H1 (cell line): ENCODE data around the gene EFEMP2. TPM values are rescaled to one million over a fixed set of nuclear protein-coding genes. Genes with fewer than 3 reads are reported as not detected.

Experiments
- CTCF ChIA-PET: fragments of 300-600 bp; sonication (Branson Sonifier 250); formaldehyde crosslinking; loops from one replicate; lab custom pipeline; 2021; ENCODE audit not compliant: partially characterized antibody; lab: Charles Lee
- POLR2A ChIA-PET: fragments of 300-600 bp; sonication (Branson Sonifier 250); formaldehyde crosslinking; loops from one replicate; lab custom pipeline; 2021; ENCODE audit warnings: inconsistent platforms; ENCODE audit not compliant: partially characterized antibody; lab: Charles Lee
- DNase-seq, 2 experiments: peaks; one replicate each; pipeline versions ENCODE4 v3.0.0 to v3.0.0-alpha.2; 2010 to 2022; ENCODE audit warnings: low spot score in 2 of 2, low read depth in 1 of 2, mixed read lengths in 1 of 2
- FAIRE-seq: peaks from 2 replicates; lab custom pipeline; 2011; peaks lifted over from hg19 to GRCh38; lab: Jason Lieb, UNC
- H2AFZ ChIP-seq: 2 replicates; pipeline ENCODE4 v1.8.1; 2012; ENCODE audit warnings: low read length, inconsistent platforms
- H2AK5ac ChIP-seq: 2 replicates; pipeline ENCODE4 v1.6.1; 2013; ENCODE audit warnings: low read depth, low read length
- H2BK120ac ChIP-seq: replicated peaks from 2 replicates; pipeline ENCODE3; 2013; ENCODE audit warnings: low read depth, low read length, inconsistent platforms
- H2BK12ac ChIP-seq: 2 replicates; pipeline ENCODE4 v1.6.1; 2013; ENCODE audit warnings: low read depth, low read length
- H2BK15ac ChIP-seq: 2 replicates; pipeline ENCODE4 v1.6.1; 2013; ENCODE audit warnings: low read length
- H2BK20ac ChIP-seq: 2 replicates; pipeline ENCODE4 v1.6.1; 2013; ENCODE audit warnings: low read length
- H2BK5ac ChIP-seq: 2 replicates; pipeline ENCODE4 v1.6.1; 2013; ENCODE audit warnings: low read depth, low read length
- H3K14ac ChIP-seq: 2 replicates; pipeline ENCODE4 v1.6.1; 2013; ENCODE audit warnings: inconsistent platforms; ENCODE audit not compliant: insufficient read length
- H3K18ac ChIP-seq: 2 replicates; pipeline ENCODE4 v1.6.1; 2013; ENCODE audit warnings: low read length; ENCODE audit errors: extremely low read depth
- H3K23ac ChIP-seq: 2 replicates; pipeline ENCODE4 v1.6.1; 2013; ENCODE audit warnings: inconsistent platforms; ENCODE audit not compliant: insufficient read length
- H3K23me2 ChIP-seq: 2 replicates; pipeline ENCODE4 v1.6.1; 2013; ENCODE audit warnings: low read depth, low read length
- H3K27ac ChIP-seq: 2 replicates; pipeline ENCODE4 v1.6.1; 2011; ENCODE audit warnings: low read depth, low read length, inconsistent platforms
- H3K27me3 ChIP-seq, 4 experiments: replicated peaks in 1 of 4; 1 replicate in 1 of 4; 2 replicates in 3 of 4; pipeline versions ENCODE4 v1.6.1 to v1.8.1; 2011 to 2013; ENCODE audit warnings: low read length in 3 of 4, mild to moderate bottlenecking in 3 of 4, inconsistent platforms in 2 of 4, mixed read lengths in 2 of 4, moderate library complexity in 1 of 4; ENCODE audit not compliant: control insufficient read depth in 3 of 4, insufficient read depth in 3 of 4; ENCODE audit errors: extremely low read depth in 1 of 4
- H3K36me3 ChIP-seq, 4 experiments: 2 replicates each; pipeline versions ENCODE4 v1.6.1 to v1.8.1; 2011 to 2013; ENCODE audit warnings: mild to moderate bottlenecking in 4 of 4, low read length in 3 of 4, moderate library complexity in 2 of 4, control low read depth in 1 of 4, inconsistent platforms in 1 of 4; ENCODE audit not compliant: insufficient read depth in 4 of 4, control insufficient read depth in 2 of 4
- H3K4ac ChIP-seq: replicated peaks from 2 replicates; pipeline ENCODE3; 2013; ENCODE audit warnings: low read length, low read depth, mixed read lengths, inconsistent platforms; ENCODE audit not compliant: insufficient read length
- H3K4me1 ChIP-seq, 4 experiments: replicated peaks in 1 of 4; 1 replicate in 1 of 4; 2 replicates in 3 of 4; pipeline versions ENCODE4 v1.6.1 to v1.8.1; 2011 to 2013; ENCODE audit warnings: low read length in 3 of 4, inconsistent platforms in 2 of 4, mixed read lengths in 1 of 4; ENCODE audit not compliant: insufficient read depth in 4 of 4, control insufficient read depth in 3 of 4
- H3K4me2 ChIP-seq, 2 experiments: 2 replicates each; pipeline versions ENCODE4 v1.6.1 to v1.8.1; 2011 to 2013; ENCODE audit warnings: low read depth in 2 of 2, low read length in 2 of 2, control low read depth in 1 of 2, inconsistent platforms in 1 of 2, mild to moderate bottlenecking in 1 of 2; ENCODE audit not compliant: insufficient read depth in 1 of 2
- H3K4me3 ChIP-seq, 4 experiments: fragments of 200-600, 300-600 bp in 1 of 4; sonication (generic), shearing (Covaris generic), sonication (Bioruptor Twin) in 1 of 4; 2 replicates each; pipeline versions ENCODE4 v1.5.1 to v1.8.1; 2011 to 2016; ENCODE audit warnings: low read length in 4 of 4, low read depth in 3 of 4, control low read depth in 2 of 4, inconsistent platforms in 2 of 4, mild to moderate bottlenecking in 2 of 4, mixed read lengths in 1 of 4, moderate library complexity in 1 of 4; ENCODE audit not compliant: insufficient read depth in 2 of 4; ENCODE audit errors: extremely low read depth in 1 of 4
- H3K56ac ChIP-seq: replicated peaks from 2 replicates; pipeline ENCODE3; 2013; ENCODE audit warnings: low read depth, mild to moderate bottlenecking, mixed read lengths, low read length, inconsistent platforms; ENCODE audit not compliant: insufficient read length
- H3K79me1 ChIP-seq: 2 replicates; pipeline ENCODE4 v1.6.1; 2013; ENCODE audit warnings: low read depth, low read length, control low read depth
- H3K79me2 ChIP-seq, 2 experiments: 2 replicates each; pipeline versions ENCODE4 v1.6.1 to v1.8.1; 2012 to 2013; ENCODE audit warnings: low read length in 2 of 2, mild to moderate bottlenecking in 2 of 2, inconsistent platforms in 1 of 2; ENCODE audit not compliant: insufficient read depth in 2 of 2, control insufficient read depth in 1 of 2
- H3K9ac ChIP-seq, 4 experiments: replicated peaks in 1 of 4; 1 replicate in 1 of 4; 2 replicates in 3 of 4; pipeline versions ENCODE4 v1.6.1 to v1.8.1; 2011 to 2013; ENCODE audit warnings: low read depth in 3 of 4, low read length in 3 of 4, control low read depth in 2 of 4, mild to moderate bottlenecking in 2 of 4, moderate library complexity in 2 of 4, inconsistent platforms in 1 of 4; ENCODE audit errors: extremely low read depth in 1 of 4
- H3K9me3 ChIP-seq, 2 experiments: 2 replicates each; pipeline versions ENCODE4 v1.6.1 to v1.8.1; 2012 to 2013; ENCODE audit warnings: mild to moderate bottlenecking in 2 of 2, moderate library complexity in 2 of 2, control low read depth in 1 of 2, inconsistent platforms in 1 of 2, low read depth in 1 of 2, low read length in 1 of 2, mixed read lengths in 1 of 2; ENCODE audit not compliant: insufficient read depth in 2 of 2
- H4K20me1 ChIP-seq, 2 experiments: replicated peaks in 1 of 2; 2 replicates each; pipeline versions ENCODE3 to v1.8.1; 2011 to 2013; ENCODE audit warnings: inconsistent platforms in 2 of 2, low read length in 2 of 2, mild to moderate bottlenecking in 1 of 2; ENCODE audit not compliant: insufficient read depth in 2 of 2, control insufficient read depth in 1 of 2
- H4K5ac ChIP-seq: 2 replicates; pipeline ENCODE4 v1.6.1; 2013; ENCODE audit warnings: low read length, low read depth, mixed read lengths, inconsistent platforms; ENCODE audit not compliant: insufficient read length
- H4K8ac ChIP-seq: 2 replicates; pipeline ENCODE4 v1.8.0; 2013; ENCODE audit warnings: mild to moderate bottlenecking, moderate library complexity, low read length, inconsistent platforms; ENCODE audit not compliant: insufficient read depth; ENCODE audit errors: extremely low read depth
- H4K91ac ChIP-seq: replicated peaks from 2 replicates; pipeline ENCODE3; 2013; ENCODE audit warnings: low read length, mixed read lengths, inconsistent platforms; ENCODE audit not compliant: insufficient read length
- ASH2L ChIP-seq: fragments of 200-600, 300-600 bp; sonication (generic); IDR thresholded peaks from one replicate; pipeline ENCODE4 v1.7.1; 2017; ENCODE audit warnings: low read length
- POLR2A ChIP-seq, 2 experiments: IDR thresholded peaks; 1 replicate in 1 of 2; 2 replicates in 1 of 2; pipeline ENCODE4 v1.6.1; 2011; ENCODE audit warnings: low read depth in 2 of 2, low read length in 2 of 2, mild to moderate bottlenecking in 2 of 2; ENCODE audit errors: control extremely low read depth in 1 of 2
- POLR2AphosphoS5 ChIP-seq: IDR thresholded peaks from 2 replicates; pipeline ENCODE4 v1.6.1; 2011; ENCODE audit warnings: low read depth, low read length
- WGBS, 2 experiments: shearing (Covaris generic) in 1 of 2; methylation state at CpG; one replicate each; pipeline versions ENCODE4 v1.1.6 to v1.1.7; 2013 to 2015; ENCODE audit warnings: low lambda C conversion rate in 2 of 2, mixed read lengths in 2 of 2, inconsistent platforms in 1 of 2, low coverage in 1 of 2, missing lambda C conversion rate in 1 of 2; ENCODE audit not compliant: insufficient replicate concordance in 2 of 2, insufficient coverage in 1 of 2, insufficient read length in 1 of 2; ENCODE audit errors: extremely low coverage in 1 of 2, missing lambda C conversion rate in 1 of 2; 5-methylcytosine and 5-hydroxymethylcytosine counted together
- polyA plus RNA-seq, 7 experiments: library from polyadenylated mRNA; depleted of rRNA in 3 of 7; stranded (reverse) in 5 of 7; unstranded in 2 of 7; fragments of >200 nt in 5 of 7; fragments of 200-250 nt in 2 of 7; gene quantifications; 1 replicate in 5 of 7; 2 replicates in 1 of 7; 4 replicates in 1 of 7; pipeline versions ENCODE4 v1.2.1 to v1.2.3, GENCODE V29; 2011 to 2013; ENCODE audit warnings: missing spikeins in 2 of 7, mixed read lengths in 2 of 7
- total RNA-seq: library from RNA; stranded (reverse); fragmentation: NEBNext Ultra II Directional; extraction: Animal tissue kit (Norgen Biotek cat#: 25700); gene quantifications from 2 replicates; pipeline ENCODE4 v1.2.1, GENCODE V29; 2021
- TF ChIP-seq, protein P1 (sequence below): IDR thresholded peaks from 2 replicates; pipeline ENCODE4 v1.6.1; 2012; ENCODE audit warnings: inconsistent platforms

Gene EFEMP2
- total and polyA plus RNA-seq, 2 of the 8 experiments (the other 6 are each of a cell fraction or from before 2014, with no cell fraction given) = 8.8 to 17.2 TPM

DNA sequence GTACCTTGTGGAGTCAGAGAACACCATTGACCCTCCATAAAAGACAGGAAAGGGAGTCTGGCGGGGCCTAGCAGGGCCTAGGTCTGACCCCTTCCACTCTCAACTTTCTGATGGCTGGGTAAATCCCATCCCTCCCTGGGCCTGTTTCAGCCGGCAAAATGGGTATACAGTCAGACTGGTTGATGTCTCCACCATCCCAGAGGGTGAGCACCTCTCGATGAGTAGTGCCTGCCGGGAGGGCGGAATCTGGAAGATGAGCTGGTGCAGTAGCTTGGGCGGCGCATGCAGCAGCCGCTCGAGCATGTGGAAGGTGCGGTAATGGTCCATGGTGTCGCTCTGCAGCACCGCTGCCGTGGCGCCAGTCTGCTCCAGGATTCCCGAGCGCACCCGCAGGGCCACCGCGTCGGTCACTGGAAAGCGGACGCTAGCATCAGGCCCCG, 15.1 kb upstream of the EFEMP2 start:
- Histone ChIP-seq H2BK20ac (no peak overlapping the region), H2BK120ac (no peak overlapping the region), H3K79me1 (no peaks in the 10 kb centered on the region), H4K20me1 (peaks cover 7 to 9% of the 10 kb centered on the region in 2 experiments), H2AK5ac (no peak overlapping the region), H3K27me3 (peaks cover 0 to 14% (median 8%) of the 10 kb centered on the region in 4 experiments; a peak in 6 of 7 replicates), H3K14ac (no peak overlapping the region), H3K23me2 (peaks cover 25% of the 10 kb centered on the region), H3K79me2 (peaks cover 0 to 4% of the 10 kb centered on the region in 2 experiments; a peak in 1 of 4 replicates), H2BK15ac (no peak overlapping the region), H3K9ac (peak overlapping the region in 3 of 4 experiments; percentile 58 to 71 (median 69); a peak in 5 of 7 replicates), H3K4me2 (peak overlapping the region; percentile 94 to 97), H3K36me3 (peaks cover 8 to 21% (median 18%) of the 10 kb centered on the region in 4 experiments; a peak in 7 of 8 replicates), H3K23ac (no peak overlapping the region), H3K4ac (no peak overlapping the region), H3K4me1 (peaks cover 0 to 24% (median 11%) of the 10 kb centered on the region in 4 experiments; a peak in 5 of 7 replicates), H3K27ac (peak overlapping the region; percentile 75; the same call in 1 of the 2 replicates), H4K8ac (peak overlapping the region; percentile 90; the same call in 1 of the 2 replicates), H2BK12ac (no peak overlapping the region; the same call in 1 of the 2 replicates), H3K56ac (peak overlapping the region; percentile 59), H4K91ac (peak overlapping the region; percentile 34), H2BK5ac (peak overlapping the region; percentile 87), H3K18ac (peak overlapping the region; percentile 79), H2AFZ (peak overlapping the region; percentile 29; the same call in 1 of the 2 replicates), H4K5ac (no peak overlapping the region), H3K4me3 (peak overlapping the region; percentile 73 to 84 (median 79)), H3K9me3 (no peaks in the 10 kb centered on the region)
- ChIA-PET POLR2A (interaction anchor here (0.7 to 39.7 kb wide), 14 partner anchors 13 to 343 kb away, joined by 3 to 1071 read pairs (median 3); partner anchors contain the start of genes CFL1, EFEMP2, KAT5 and MUS81), CTCF (interaction anchor here (0.7 to 19.6 kb wide), 46 partner anchors 10 to 380 kb away, joined by 3 to 283 read pairs (median 6); partner anchors contain the start of genes AP5B1, CFL1, CTSW and EFEMP2)
- FAIRE-seq (no peak), DNase-seq (no peak)
- TF ChIP-seq POLR2A (IDR thresholded peaks at IDR 0.05; ENCODE audit: control extremely low read depth in 1 of 2, low read depth in 2 of 2, low read length in 2 of 2) (peak in 1 of 2 experiments; percentile 76; a peak in 1 of 3 replicates), POLR2AphosphoS5 (0 out of 2 replicates have a peak, but pooled peaks have one; percentile 7), ASH2L (no peak)
- TF ChIP-seq, protein P1, sequence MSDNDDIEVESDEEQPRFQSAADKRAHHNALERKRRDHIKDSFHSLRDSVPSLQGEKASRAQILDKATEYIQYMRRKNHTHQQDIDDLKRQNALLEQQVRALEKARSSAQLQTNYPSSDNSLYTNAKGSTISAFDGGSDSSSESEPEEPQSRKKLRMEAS = peak; percentile 62; the same call in 1 of the 2 replicates
- 5% methylated on average over 23 of the region's 23 CpGs; no CpG with 5 or more reads in 1 of the 2 experiments for WGBS, 2 experiments
